ENCODE measurements around the gene GRIK1. TPM values are rescaled to one million over a fixed set of nuclear protein-coding genes. Genes with fewer than 3 reads are reported as not detected.

Gene GRIK1
- total and polyA plus RNA-seq, 5 donors = not detected

DNA sequence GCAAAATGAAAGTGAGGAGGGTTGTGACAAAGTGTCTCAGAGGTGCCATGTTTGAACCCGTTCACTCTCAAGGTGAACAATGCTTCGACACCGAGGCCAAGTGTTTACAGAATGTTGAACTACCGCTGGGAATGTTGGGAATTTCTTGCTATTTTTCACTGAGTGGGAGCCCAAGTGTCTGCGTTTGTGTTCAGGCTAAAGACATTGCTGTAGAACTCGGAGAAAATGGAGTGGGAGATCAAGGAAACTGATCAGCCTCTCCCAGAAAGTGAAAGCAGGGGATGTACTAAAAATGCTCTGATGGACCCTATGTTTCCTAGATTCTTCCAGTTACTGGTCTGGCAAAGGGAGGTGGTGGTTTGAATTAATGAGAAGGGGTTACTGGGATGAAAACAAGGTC lies 433.6 kb downstream of the GRIK1 start:
- no peak for ATAC-seq
- intact Hi-C loops (cut with DNase I) = no loop called here
- 60% methylated on average over 6 of the region's 6 CpGs for WGBS
- no peaks in the 10 kb centered on the region for H3K4me1 ChIP-seq (ENCODE audit: control insufficient read depth, insufficient read depth, low read length)
- no peak overlapping the region for H3K4me3 ChIP-seq (ENCODE audit: low read length)
- no peaks in the 10 kb centered on the region for H3K27me3 ChIP-seq (ENCODE audit: control insufficient read depth, insufficient read depth)
- H3K27ac ChIP-seq (ENCODE audit: low read length) = no peak overlapping the region
- no peaks in the 10 kb centered on the region for H3K9me3 ChIP-seq (ENCODE audit: control insufficient read depth, low read length)
- no peak for DNase-seq

DNA sequence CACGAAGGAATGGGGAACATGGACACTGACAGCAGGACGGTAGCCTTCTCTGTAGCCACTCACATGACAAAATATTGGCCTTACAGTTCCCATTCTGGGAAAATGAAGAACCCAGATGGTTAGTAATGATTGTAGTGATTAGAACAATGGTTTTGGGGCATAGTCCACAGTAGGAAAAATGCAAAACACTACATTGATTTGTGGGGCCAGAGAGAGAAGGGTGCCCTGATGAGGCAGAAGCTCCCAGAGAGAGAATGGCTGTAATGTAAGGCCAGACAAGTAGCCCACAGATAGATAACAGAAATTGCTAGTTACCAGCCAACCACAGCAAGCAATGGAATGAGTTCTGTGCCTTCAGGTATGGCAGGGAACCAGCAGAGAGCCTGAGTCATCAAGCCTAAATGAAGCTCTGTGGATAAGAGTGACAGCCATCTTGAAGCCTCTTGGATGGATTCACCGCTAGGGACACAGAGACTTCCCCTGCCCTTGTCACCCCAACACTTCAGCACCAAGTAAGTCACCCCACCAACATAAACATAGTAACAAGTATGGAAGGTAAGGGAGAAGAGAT lies 435.0 kb downstream of the GRIK1 start:
- no peak for ATAC-seq
- DNase-seq = no peak

DNA sequence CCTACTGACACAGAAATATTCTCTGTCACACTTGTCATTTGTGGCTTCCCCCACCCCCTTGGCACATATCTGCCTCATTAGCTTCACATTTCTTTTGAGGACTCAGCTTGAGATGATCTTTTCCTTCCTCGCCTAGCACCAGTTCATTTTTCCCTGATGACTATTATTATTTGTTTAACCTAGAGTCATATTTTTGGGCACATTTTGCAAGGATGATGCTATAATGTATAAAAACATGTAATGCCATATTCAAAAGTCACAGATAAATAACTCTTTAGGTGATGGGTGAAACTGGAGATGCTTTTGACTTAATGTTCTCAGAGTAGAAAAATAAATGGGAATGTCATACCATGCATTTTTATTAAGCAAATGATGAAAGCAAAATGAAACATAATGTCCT lies 438.3 kb downstream of the GRIK1 start:
- DNase-seq = no peak
- intact Hi-C loops (cut with DNase I) = no loop called here
- H3K27ac ChIP-seq (ENCODE audit: low read length) = no peak overlapping the region
- H3K4me3 ChIP-seq (ENCODE audit: low read length) = no peak overlapping the region
- 90% methylated on average over 1 of the region's 1 CpG for WGBS
- no peaks in the 10 kb centered on the region for H3K9me3 ChIP-seq (ENCODE audit: control insufficient read depth, low read length)
- no peak for ATAC-seq
- H3K27me3 ChIP-seq (ENCODE audit: control insufficient read depth, insufficient read depth) = no peaks in the 10 kb centered on the region
- no peaks in the 10 kb centered on the region for H3K4me1 ChIP-seq (ENCODE audit: control insufficient read depth, insufficient read depth, low read length)

More for the DNA sequence above, 435.0 kb downstream of the GRIK1 start:
- H3K4me1 ChIP-seq (ENCODE audit: control insufficient read depth, insufficient read depth, low read length) = no peaks in the 10 kb centered on the region
- no peak overlapping the region for H3K4me3 ChIP-seq (ENCODE audit: low read length)
- WGBS = 60% methylated on average over 3 of the region's 3 CpGs
- H3K27me3 ChIP-seq (ENCODE audit: control insufficient read depth, insufficient read depth) = no peaks in the 10 kb centered on the region
- intact Hi-C loops (cut with DNase I) = no loop called here
- H3K9me3 ChIP-seq (ENCODE audit: control insufficient read depth, low read length) = no peaks in the 10 kb centered on the region
- H3K27ac ChIP-seq (ENCODE audit: low read length) = no peak overlapping the region

DNA sequence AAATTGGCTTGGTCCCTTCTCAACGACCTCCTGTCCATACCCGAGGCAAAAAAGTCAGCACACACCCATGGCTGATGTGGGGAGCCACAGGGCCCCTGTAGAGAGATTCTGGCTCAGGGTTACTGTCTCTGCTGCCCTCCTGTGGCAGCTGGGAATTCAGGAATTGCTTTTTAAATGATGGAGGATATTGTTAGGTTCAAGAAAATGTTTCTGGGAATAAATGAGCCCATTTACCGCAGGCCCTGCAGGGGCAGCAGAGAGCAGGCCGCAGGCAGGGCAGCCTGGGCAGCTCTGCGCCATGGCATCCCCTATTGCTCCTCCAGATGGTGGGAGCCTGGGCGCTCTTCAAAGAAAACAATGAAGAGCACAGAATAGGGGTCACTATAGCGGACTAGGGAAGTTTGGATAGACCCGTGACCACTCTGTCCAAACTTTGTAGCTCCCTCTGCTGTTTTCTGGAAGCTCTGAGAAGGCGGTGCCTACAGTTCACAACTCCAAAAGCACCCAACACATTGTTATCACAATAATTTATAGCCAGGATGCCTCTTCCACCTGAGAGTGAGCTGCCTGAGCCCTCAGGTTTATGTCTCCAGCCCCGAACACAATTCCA lies 440.0 kb downstream of the GRIK1 start:
- Histone ChIP-seq H3K27me3 (ENCODE audit: control insufficient read depth, insufficient read depth) (no peaks in the 10 kb centered on the region), H3K4me1 (ENCODE audit: control insufficient read depth, insufficient read depth, low read length) (no peaks in the 10 kb centered on the region), H3K4me3 (ENCODE audit: low read length) (no peak overlapping the region), H3K9me3 (ENCODE audit: control insufficient read depth, low read length) (no peaks in the 10 kb centered on the region), H3K27ac (ENCODE audit: low read length) (no peak overlapping the region)
- intact Hi-C loops (cut with DNase I) = no loop called here
- 91% methylated on average over 10 of the region's 10 CpGs for WGBS
- peak in 1 of 2 donors; percentile 11 for ATAC-seq
- DNase-seq = no peak

DNA sequence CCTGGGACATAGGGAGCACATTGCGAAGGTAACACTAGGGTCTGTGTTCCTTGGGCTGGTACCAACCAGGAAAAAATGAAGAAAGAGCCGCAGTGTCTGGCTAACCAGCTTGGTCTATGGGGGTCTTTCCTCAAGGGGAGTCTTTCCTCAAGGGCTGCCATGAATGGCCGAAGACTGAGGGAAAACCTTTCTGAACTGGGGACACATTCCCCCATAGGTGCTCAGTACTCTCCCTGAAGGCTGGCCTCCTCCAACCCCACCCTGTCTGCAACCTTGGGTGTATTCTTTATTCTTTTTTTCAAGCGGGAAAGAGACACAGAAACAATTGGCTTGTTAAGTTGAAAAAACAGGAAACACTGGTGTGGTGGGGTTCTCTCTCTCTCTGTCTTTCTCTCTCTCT lies 440.6 kb downstream of the GRIK1 start:
- H3K4me1 ChIP-seq (ENCODE audit: control insufficient read depth, insufficient read depth, low read length) = no peaks in the 10 kb centered on the region
- ATAC-seq (no peak), DNase-seq (no peak)
- H3K4me3 ChIP-seq (ENCODE audit: low read length) = no peak overlapping the region
- no peak overlapping the region for H3K27ac ChIP-seq (ENCODE audit: low read length)
- 94% methylated on average over 4 of the region's 4 CpGs for WGBS
- intact Hi-C loops (cut with DNase I) = no loop called here
- no peaks in the 10 kb centered on the region for H3K27me3 ChIP-seq (ENCODE audit: control insufficient read depth, insufficient read depth)
- H3K9me3 ChIP-seq (ENCODE audit: control insufficient read depth, low read length) = no peaks in the 10 kb centered on the region

DNA sequence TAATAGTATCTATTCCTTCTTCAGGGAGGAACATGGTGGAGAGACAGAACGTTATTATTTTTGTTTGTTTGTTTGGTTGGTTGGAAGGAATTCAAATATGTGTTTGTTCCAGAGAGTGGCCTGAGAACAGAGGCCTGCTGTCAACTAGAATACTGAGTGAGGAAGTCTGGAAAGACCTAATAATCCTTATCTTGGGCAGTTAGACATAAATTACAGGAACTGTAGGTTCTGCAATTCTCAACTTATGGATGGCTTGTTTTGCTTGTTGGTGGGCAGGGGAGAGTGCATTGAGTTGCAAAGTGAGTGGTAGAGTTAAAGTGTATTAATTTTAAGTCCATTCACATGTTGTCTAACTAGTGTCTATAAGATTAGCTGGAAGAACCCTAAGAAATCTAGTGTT lies 443.5 kb downstream of the GRIK1 start:
- intact Hi-C loops (cut with DNase I) = no loop called here
- ATAC-seq (no peak), DNase-seq (no peak)
- Histone ChIP-seq H3K27ac (ENCODE audit: low read length) (no peak overlapping the region), H3K27me3 (ENCODE audit: control insufficient read depth, insufficient read depth) (no peaks in the 10 kb centered on the region), H3K9me3 (ENCODE audit: control insufficient read depth, low read length) (no peaks in the 10 kb centered on the region), H3K4me3 (ENCODE audit: low read length) (no peak overlapping the region), H3K4me1 (ENCODE audit: control insufficient read depth, insufficient read depth, low read length) (no peaks in the 10 kb centered on the region)
- WGBS = 47% methylated on average over 1 of the region's 1 CpG

DNA sequence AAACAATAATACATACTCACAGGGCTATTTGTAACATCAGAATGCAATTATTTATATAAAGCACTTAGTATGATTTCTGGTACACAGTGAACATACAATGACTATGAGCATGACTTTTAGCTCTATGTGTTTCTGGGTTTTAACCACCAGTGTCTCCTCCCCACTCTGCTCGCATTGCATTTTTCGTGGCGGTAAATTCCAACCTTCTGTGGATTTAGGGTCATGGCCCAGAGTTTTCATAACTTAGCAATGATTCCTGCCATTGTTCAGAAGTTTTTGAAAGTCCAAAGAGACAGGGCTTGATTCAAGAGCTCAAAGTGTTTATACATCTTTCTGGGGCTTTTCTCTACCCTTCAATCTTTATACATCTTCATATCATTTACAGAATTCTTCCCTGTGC lies 449.8 kb downstream of the GRIK1 start:
- H3K27me3 ChIP-seq (ENCODE audit: control insufficient read depth, insufficient read depth) = no peaks in the 10 kb centered on the region
- no peaks in the 10 kb centered on the region for H3K9me3 ChIP-seq (ENCODE audit: control insufficient read depth, low read length)
- 93% methylated on average over 3 of the region's 3 CpGs for WGBS
- H3K4me3 ChIP-seq (ENCODE audit: low read length) = no peak overlapping the region
- intact Hi-C loops (cut with DNase I) = no loop called here
- H3K27ac ChIP-seq (ENCODE audit: low read length) = no peak overlapping the region
- ATAC-seq (no peak), DNase-seq (no peak)
- H3K4me1 ChIP-seq (ENCODE audit: control insufficient read depth, insufficient read depth, low read length) = no peaks in the 10 kb centered on the region

DNA sequence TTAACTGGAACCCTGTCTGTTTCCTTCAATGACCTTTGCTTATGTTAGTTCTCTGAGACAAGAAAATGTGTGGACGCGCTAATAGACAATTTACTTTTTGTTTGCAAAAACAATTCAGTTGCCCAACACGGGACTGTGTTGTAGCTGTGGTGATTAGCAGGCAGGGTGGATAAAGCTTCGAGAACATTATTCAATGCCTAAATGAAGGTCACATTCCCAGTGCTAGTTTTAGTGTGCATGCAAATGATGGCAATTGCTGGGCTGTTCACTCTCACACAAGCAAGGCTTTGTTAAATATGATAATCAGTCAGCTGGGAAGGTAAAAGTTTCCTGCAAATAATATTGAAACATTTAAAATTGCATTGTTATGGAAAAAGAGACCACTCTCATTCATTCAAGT lies 452.6 kb downstream of the GRIK1 start:
- Histone ChIP-seq H3K9me3 (ENCODE audit: control insufficient read depth, low read length) (no peaks in the 10 kb centered on the region), H3K4me1 (ENCODE audit: control insufficient read depth, insufficient read depth, low read length) (no peaks in the 10 kb centered on the region), H3K27ac (ENCODE audit: low read length) (no peak overlapping the region), H3K4me3 (ENCODE audit: low read length) (no peak overlapping the region), H3K27me3 (ENCODE audit: control insufficient read depth, insufficient read depth) (no peaks in the 10 kb centered on the region)
- intact Hi-C loops (cut with DNase I) = no loop called here
- ATAC-seq = no peak
- no peak for DNase-seq
- WGBS = 54% methylated on average over 4 of the region's 4 CpGs

Other genes starting within 250 kb of the GRIK1 start
- not detected for gene CLDN17, start 226.8 kb upstream of the GRIK1 start, total RNA-seq
- gene CLDN17, start 226.8 kb upstream of the GRIK1 start, polyA plus RNA-seq = not detected